Kidney epithelial cell (primary cell): ENCODE measurements around the gene PAK1. TPM values are rescaled to one million over a fixed set of nuclear protein-coding genes. Genes with fewer than 3 reads are reported as not detected.

Experiments
- DNase-seq: peaks from one replicate; pipeline ENCODE4 v3.0.0-alpha.2; 2010; ENCODE audit warnings: low read depth
- H3K27me3 ChIP-seq: 2 replicates; pipeline ENCODE4 v1.6.0; 2011; ENCODE audit warnings: low read length; ENCODE audit not compliant: control insufficient read depth, insufficient read depth
- H3K36me3 ChIP-seq: 2 replicates; pipeline ENCODE4 v1.5.1; 2011; ENCODE audit warnings: low read length; ENCODE audit not compliant: control insufficient read depth, insufficient read depth
- H3K4me3 ChIP-seq: 2 replicates; pipeline ENCODE4 v1.5.1; 2011; ENCODE audit warnings: low read depth, mild to moderate bottlenecking, control low read depth, low read length
- total RNA-seq: library from RNA; depleted of rRNA; stranded (reverse); fragments of >200 nt; gene quantifications from 2 replicates; pipeline ENCODE4 v1.2.3, GENCODE V29; 2015
- TF ChIP-seq, protein P1 (sequence below): IDR thresholded peaks from 2 replicates; pipeline ENCODE4 v1.5.1; 2011; ENCODE audit warnings: mild to moderate bottlenecking, moderate library complexity, low read length, control low read depth, inconsistent platforms; ENCODE audit not compliant: insufficient read depth, poor library complexity, severe bottlenecking

Gene PAK1
- total RNA-seq, 1 donor from 2014 or later, result 35.3 TPM

GRCh38 chr11:77374611-77375031 is 99.3 kb downstream of the PAK1 start:
- DNase-seq, result no peak
- Histone ChIP-seq H3K36me3 (no peaks in the 10 kb centered on the region), H3K4me3 (no peak overlapping the region), H3K27me3 (no peaks in the 10 kb centered on the region)
- TF ChIP-seq, protein P1, sequence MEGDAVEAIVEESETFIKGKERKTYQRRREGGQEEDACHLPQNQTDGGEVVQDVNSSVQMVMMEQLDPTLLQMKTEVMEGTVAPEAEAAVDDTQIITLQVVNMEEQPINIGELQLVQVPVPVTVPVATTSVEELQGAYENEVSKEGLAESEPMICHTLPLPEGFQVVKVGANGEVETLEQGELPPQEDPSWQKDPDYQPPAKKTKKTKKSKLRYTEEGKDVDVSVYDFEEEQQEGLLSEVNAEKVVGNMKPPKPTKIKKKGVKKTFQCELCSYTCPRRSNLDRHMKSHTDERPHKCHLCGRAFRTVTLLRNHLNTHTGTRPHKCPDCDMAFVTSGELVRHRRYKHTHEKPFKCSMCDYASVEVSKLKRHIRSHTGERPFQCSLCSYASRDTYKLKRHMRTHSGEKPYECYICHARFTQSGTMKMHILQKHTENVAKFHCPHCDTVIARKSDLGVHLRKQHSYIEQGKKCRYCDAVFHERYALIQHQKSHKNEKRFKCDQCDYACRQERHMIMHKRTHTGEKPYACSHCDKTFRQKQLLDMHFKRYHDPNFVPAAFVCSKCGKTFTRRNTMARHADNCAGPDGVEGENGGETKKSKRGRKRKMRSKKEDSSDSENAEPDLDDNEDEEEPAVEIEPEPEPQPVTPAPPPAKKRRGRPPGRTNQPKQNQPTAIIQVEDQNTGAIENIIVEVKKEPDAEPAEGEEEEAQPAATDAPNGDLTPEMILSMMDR, result no peak

DNA sequence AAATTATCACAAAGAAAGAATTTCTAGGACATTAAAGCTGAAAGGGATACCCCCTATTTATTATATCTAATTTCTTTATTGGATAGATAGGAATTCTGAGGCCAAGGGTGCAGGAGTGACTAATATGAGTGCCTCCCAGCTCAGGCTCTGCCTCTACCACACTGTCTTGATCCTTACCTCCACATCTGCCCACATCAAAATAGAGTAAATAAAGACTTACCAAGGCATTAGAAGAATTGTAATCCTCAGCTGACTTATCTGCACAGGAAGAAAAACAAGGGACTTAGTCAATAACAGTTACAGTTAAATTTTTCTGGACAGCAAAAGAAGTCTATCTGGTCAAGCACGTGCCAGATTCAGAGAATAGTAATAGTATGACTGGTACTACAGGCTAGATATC is 99.8 kb downstream of the PAK1 start:
- peak; percentile 16 for DNase-seq
- Histone ChIP-seq H3K4me3 (no peak overlapping the region), H3K36me3 (no peaks in the 10 kb centered on the region), H3K27me3 (no peaks in the 10 kb centered on the region)
- TF ChIP-seq, protein P1, result no peak

DNA sequence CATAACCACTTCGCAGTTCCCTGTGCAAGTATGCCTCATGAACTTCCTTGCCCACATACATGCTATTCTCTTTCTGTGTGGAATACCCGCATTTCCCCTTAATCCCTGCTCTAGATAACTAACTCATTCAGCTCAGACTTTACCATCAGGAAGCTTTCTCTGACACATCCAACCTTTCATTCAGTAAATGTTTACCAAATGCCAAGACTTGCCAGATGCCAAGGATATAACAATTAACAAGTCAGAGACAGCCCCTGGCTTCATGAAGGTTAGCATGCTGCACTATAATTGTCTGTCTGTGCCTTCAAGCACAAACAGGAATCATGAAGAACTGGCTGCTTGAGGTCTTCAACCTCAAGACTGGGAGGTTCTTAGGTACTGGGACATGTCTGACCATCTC is 101.2 kb downstream of the PAK1 start:
- TF ChIP-seq, protein P1, result no peak
- Histone ChIP-seq H3K36me3 (no peaks in the 10 kb centered on the region), H3K27me3 (no peaks in the 10 kb centered on the region), H3K4me3 (no peak overlapping the region)
- no peak for DNase-seq

GRCh38 chr11:77371646-77372045 is 102.2 kb downstream of the PAK1 start:
- no peak for DNase-seq
- Histone ChIP-seq H3K36me3 (no peaks in the 10 kb centered on the region), H3K27me3 (no peaks in the 10 kb centered on the region), H3K4me3 (no peak overlapping the region)
- TF ChIP-seq, protein P1, result no peak

DNA sequence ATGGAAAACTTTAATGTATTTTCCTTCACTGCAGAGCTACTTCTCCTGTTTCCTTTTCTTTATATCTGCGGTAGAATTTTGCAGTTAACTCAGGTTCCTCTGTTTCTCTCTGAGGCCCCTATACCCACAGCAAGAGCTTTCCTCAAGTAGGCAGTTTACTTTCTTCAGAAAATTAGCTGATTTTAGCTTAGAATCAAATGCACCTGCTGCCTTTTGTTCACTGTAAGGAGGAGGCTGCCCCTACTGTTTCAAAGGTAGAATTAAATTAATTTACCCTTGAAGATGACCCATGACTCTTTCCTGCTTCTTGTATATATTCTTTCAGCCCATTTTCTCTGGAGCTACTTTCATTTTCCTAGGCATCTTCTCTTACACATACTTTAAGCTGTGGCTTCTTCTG is 103.7 kb downstream of the PAK1 start:
- TF ChIP-seq, protein P1, result no peak
- Histone ChIP-seq H3K36me3 (no peaks in the 10 kb centered on the region), H3K4me3 (no peak overlapping the region), H3K27me3 (no peaks in the 10 kb centered on the region)
- no peak for DNase-seq

GRCh38 chr11:77361184-77361583 is 112.7 kb downstream of the PAK1 start:
- DNase-seq, result peak; percentile 35
- TF ChIP-seq, protein P1, result no peak

More at GRCh38 chr11:77361184-77361583, 112.7 kb downstream of the PAK1 start:
- Histone ChIP-seq H3K4me3 (no peak overlapping the region), H3K27me3 (no peaks in the 10 kb centered on the region), H3K36me3 (no peaks in the 10 kb centered on the region)
